GM04504 (cell line): ENCODE results near the gene SERPINB6.
"Not testable (repeated sequence)": the region's sequence is repeated elsewhere in the genome, so short reads cannot be mapped to it uniquely, and the experiment has no call there.

ENCODE experiments used
- DNase-seq: peaks from one replicate; pipeline ENCODE4 v3.0.0-alpha.2; 2012; ENCODE audit warnings: low read depth

The SERPINB6 gene

DNA sequence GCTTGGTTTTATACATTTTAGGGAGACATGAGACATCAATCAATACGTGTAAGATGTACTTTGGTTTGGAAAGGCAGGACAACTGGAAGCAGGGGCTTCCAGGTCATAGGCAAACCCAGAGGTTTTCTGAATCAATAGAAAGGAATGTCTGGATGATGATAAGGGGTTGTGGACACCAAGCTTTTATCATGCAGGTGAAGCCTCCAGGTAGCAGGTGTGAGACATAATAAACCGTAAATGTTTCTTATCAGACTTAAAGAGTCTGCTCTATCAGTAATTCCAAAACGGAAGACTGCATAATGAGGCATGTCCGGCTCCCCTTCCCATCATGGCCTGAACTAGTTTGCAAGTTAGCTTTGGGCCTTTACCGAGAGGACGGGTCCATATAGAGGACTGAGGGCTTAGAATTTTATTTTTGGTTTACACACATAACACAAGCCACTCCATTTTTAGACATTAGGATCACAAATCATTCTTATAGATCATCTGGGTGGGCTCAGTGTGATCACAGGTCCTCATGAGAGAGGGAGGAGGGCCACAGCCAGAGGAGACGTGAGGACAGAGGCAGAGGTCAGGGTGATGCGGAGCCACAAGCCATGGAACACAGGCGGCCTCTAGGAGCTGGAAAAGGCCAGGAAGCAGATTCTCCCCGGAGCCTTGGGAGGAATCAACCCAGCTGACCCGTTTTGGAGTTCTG, 57.6 kb downstream of the SERPINB6 start:
- no peak for DNase-seq

DNA sequence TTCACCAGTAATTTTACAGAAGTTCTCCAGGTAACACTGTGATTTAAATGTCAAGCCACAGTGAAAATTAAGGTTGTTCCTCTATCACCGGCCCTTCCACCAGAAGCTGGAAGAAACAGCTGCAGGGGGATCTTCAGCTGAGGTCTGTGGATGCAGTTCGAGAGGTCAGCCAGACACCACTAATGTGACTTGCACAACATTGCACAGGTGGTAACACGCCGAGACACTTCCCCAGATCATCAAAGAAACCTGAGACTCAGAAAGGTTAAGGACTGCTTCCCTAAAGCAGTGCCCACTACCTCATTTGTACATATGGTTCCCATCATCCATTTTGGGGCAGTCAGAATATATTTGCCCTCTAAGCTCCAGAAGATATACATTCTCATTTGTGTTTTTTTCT, 60.2 kb downstream of the SERPINB6 start:
- no peak for DNase-seq

DNA sequence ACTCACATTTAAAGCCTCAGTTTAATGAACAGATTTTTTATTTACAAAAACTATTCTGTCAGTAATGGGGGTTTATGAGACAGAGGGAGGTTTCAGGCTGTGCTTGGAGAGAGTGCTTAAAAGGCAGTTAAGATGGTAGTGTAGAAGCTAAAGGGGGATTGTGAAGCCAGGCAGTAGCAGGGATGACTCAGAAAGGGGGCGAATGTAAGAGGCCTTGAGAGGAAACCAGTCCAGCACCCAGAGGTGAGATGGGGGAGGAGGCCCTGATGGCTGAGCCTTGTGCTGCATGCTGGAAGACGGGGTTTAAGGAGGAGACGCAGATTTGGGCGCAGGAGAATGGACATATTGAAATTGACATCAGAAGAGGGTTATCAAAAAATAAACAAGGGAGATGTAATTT, 61.6 kb downstream of the SERPINB6 start:
- DNase-seq: no peak

DNA sequence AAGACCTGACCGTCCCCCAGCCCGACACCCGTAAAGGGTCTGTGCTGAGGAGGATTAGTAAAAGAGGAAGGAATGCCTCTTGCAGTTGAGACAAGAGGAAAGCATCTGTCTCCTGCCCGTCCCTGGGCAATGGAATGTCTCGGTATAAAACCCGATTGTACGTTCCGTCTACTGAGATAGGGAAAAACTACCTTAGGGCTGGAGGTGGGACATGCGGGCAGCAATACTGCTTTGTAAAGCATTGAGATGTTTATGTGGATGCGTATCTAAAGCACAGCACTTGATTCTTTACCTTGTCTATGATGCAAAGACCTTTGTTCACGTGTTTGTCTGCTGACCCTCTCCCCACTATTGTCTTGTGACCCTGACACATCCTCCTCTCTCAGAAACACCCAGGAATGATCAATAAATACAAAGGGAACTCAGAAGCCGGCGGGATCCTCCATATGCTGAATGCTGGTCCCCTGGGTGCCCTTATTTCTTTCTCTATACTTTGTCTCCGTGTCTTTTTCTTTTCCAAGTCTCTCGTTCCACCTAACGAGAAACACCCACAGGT, 62.2 kb downstream of the SERPINB6 start:
- not testable (repeated sequence) for DNase-seq

DNA sequence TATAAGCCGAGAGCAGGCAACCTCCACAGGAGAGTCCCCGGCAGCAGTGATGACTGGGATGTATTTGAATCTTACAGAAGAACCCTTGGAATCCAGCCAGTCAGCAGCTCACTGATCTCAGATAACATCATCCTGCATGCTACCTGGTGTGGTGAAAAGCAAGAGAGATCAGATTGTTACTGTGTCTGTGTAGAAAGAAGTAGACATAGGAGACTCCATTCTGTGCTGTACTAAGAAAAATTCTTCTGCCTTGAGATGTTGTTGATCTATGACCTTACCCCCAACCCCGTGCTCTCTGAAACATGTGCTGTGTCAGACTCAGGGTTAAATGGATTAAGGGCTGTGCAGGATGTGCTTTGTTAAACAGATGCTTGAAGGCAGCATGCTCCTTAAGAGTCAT, 62.9 kb downstream of the SERPINB6 start:
- not testable (repeated sequence) for DNase-seq

DNA sequence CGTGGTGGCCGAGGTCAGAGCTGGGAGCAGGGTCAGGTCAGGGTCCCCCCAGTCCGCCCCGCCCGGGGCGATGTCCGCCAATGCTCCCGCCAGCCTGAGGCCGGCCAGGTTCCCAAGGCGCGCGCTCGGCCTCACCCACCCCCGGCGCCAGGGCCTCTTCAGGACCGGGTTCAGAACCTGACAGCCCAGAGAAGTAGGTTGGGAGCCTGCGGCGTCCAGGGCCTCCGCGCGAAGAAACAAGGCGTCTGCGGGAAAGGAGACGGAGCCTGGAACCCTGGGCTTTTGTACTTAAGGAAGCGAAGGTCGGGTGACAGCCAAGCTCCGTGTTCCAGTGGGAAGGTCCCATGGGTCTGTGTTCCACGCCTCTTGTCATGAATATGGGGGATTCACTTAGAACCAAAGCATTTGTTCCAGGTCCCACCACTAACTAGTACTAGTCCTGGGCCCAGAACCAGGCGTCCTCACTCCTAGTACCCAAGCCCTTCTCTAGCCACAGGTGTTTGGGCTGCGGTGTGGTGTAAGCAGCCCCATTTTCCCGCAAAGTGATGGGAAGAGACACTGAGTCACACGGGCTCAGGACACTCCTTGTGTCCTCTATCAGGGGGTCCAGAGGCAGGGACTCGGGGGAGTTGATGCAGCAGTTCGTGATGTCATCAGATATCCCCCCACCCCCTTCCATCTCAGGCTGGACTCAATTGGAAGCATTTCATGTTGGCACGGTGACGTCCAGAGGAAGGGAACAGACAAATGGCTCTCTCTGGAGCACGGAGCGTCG, 67.8 kb downstream of the SERPINB6 start:
- not testable (repeated sequence) for DNase-seq

DNA sequence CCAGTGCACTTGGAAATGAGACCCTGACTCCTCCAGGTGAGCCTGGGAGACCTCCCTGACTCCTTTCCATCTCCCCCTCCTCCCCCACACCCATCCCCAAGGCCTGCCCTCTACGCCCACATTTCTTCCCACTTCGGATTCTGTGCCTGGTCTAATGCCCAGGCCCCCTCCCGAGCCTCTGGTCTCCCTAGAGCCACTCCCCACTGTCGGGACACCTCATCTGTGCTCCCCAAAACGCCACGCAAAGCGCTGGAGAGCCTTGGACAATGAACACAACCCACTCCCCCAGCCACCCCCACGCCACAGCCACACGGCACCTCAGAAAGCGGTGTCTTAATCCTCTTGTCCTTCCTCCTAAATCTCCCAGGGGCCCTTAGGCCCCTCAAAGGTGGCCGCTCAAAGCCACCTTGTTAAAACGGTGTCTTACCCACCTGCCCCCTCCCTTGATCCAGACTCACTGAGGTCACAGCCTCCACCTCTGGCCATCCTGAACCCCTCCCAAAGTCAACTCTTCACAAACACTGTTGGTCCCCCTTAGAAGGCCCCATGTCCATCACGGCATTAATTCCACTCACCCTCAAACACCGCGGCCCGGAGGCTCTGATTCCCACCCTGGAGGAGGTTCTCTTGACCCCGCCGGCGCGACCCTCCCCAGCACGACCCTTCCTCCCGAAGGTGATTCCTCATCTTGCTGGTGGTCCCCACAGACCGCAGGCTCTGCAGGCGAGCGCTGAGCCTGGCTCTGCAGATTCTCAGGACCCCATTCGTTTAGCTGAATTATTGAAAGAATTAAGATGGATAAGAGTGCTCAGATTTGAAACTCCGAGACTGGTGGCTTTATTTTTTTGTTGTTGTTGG, 69.5 kb downstream of the SERPINB6 start:
- DNase-seq: not testable (repeated sequence)

DNA sequence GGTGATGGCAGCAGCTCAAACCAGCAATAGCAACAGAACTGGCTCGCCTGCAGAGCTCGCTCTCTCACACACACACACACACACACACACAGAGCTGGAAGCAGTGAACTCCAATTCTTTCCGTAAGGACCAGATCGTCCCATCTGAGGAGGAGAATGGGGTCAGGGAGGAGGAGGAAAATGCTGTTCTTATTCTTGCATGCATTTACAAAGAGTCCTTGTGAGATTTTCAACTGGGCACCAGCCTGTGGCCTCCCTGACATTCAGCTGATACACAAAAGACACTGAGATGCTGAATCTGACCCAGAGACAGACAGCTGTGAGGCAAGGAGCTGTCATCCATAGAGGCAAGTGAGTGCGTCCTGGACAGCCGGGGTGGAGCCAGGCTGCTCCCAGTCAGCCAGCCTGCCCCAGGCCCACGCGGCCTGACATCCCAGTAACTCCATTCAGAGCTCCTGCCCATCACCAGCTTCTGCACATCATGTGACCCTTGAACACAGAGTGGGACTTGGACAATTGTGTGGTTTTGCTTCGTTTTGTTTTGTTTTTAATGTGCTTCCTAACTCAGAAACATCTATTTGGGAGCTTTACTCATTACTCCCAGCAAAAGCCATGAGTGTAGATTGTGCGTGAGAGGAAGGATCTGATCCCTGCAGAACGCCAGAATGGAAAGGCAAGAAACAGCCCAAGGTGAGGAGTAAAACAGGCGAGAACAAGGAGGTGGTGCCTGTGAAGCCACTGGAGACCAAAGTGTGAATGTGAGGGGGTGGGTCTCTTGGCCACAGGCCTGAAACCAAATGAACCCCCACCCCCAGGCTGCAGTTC, 70.3 kb downstream of the SERPINB6 start:
- no peak for DNase-seq

DNA sequence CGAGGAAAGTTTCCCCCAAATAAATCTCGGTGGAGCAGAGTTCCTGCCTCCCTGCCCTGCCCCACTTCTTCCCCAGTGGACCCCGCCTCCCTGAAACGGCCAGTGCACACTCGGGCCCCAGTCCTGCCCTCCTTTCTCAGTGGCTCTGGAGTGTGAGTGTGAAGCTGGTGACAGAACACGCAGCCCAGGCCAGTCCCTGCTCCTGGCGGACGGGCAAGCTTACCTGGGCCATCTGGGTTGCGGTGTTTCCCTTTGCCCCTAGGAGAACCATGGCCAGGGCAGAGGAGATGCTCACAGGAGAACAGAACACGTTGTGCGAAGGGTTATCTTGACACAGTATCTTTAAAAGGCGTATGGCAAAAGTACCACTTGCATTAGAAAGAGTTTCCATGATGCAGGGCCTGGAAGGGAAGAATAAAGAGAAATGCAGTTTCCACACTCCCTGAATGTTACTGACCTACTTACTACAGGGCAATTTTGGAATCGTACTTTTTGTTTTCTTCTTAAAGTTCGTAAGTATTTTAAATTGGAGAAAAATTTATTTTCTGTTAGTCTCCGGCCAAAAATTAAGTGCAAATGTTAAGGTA, 71.1 kb downstream of the SERPINB6 start:
- DNase-seq: no peak

DNA sequence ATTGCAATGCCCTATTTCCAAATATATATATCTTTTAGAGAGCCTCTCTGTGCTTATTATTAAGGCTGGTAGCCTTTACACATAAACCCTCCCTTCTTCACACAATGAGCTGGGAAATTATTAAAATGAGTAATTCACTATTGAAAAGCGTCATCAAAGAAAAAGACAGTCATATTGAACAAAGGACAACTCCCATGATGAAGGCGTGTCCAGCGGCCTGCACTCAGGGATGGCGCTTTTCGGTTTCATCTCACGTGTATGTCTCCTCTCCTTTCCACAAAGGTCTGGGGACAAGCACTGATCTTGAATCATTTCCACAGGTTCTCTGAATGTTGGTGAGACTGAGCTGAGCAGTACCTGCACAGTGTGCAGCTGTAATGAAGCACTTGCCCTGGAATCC, 71.8 kb downstream of the SERPINB6 start:
- no peak for DNase-seq
